ENCODE measurements around the gene ATP13A4.

DNA sequence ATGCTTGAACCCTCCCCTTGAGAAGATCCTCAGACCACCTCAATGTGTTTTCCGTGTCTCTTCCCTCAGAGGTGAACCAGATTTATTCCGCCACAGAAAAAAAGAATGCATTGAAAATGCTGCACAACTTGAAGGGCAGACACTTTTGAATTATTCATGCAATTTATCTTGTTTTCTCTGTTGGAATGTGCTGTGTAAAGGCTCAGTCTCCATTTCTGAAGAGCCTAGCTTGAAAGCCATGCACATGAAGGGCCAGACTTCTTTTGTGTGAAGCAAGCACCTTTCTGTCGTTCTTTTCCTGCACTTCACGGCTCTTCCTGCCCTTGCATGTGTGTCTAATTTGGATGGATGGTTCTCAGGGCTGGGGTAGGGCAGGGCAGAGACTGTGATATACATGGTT is 97.2 kb downstream of the ATP13A4 start:
- TF ChIP-seq, protein P1, sequence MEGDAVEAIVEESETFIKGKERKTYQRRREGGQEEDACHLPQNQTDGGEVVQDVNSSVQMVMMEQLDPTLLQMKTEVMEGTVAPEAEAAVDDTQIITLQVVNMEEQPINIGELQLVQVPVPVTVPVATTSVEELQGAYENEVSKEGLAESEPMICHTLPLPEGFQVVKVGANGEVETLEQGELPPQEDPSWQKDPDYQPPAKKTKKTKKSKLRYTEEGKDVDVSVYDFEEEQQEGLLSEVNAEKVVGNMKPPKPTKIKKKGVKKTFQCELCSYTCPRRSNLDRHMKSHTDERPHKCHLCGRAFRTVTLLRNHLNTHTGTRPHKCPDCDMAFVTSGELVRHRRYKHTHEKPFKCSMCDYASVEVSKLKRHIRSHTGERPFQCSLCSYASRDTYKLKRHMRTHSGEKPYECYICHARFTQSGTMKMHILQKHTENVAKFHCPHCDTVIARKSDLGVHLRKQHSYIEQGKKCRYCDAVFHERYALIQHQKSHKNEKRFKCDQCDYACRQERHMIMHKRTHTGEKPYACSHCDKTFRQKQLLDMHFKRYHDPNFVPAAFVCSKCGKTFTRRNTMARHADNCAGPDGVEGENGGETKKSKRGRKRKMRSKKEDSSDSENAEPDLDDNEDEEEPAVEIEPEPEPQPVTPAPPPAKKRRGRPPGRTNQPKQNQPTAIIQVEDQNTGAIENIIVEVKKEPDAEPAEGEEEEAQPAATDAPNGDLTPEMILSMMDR (IDR thresholded peaks at IDR 0.05) = no peak
- TF ChIP-seq POLR2A (IDR thresholded peaks at IDR 0.05) (no peak), POLR2AphosphoS5 (IDR thresholded peaks at IDR 0.05) (no peak), EP300 (IDR thresholded peaks at IDR 0.05) (no peak)
